HG03378 (cell line): Measurements from ENCODE around the gene HOXD12.

Source experiments
- ATAC-seq: cut with Tn5 transposase; IDR thresholded peaks from one replicate; pipeline ENCODE4 v1.9.1; 2021; ENCODE audit warnings: mild to moderate bottlenecking, moderate library complexity; ENCODE audit not compliant: unreplicated experiment

The HOXD12 gene

DNA sequence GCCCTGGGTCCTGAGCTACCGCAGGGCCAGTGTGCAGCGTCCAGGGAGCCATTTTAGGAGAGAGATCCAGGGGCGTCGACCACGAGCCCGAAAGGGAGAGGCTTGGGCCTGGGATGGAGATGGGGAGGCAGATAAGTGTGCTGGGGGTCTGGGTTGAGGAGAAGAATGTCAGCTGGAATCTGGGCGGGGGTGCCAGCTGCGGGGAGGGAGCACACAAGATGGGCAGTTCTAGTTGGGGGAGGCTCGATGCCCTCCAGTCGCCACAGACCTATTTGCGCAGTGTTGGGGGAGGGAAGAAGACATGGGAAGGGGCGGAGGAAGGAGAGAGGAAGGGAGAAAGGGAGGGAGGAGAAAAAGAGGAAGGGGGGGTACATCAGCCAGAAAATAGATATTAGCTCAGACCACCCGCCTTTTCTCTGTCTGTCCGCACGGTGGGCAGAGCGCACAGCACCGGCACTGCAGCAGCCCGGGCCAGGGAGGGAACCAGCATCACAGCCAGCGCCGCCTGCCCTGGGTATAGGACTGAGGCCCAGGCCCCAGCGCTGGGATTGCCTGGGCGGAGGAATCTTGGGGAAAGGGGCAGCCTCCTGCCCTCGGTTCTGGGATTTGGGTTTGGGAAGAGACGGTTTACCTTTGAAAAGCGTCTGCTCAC, 5.6 kb downstream of the HOXD12 start:
- no peak for ATAC-seq

DNA sequence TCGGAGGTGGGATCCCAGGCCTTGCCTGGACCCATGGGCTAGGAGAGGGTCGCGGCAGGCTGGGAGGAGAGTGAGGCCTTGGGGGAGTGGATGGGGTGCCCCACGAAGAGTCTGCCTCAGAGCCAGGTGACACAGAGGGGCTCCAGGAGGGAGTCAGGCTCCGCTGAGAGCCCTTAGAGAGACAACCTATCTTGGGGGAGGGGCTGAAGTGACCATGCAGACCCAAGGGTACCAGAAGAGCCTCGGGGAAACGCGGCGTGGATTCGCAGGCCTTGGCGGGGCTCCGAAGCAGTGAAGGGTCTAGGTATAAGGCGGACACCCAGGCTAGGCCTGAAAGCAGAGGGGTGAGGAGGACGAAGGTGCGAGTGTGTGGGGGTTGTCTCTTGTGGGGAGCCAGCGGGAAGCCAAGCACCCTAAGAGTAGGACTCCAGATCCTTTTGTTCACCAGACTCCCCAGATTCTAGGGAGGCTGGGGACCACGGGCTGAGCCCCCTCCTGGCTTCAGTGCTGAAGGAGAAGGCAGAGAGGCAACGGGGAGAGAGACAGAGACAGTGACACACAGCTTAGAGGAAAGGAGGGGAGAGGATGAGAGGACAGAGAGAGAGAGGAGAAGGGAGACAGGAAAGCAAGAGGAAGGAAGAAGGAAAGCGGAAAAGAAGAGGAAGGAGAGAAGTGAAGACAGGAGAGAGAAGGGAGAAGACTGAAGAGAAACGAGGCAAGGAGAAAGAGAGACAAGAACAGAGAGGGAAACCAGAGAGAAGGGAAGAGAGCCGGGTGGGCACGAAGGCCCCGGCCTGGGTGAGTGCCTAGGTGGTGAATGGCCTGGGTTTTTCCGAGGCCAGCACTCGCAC, 6.4 kb downstream of the HOXD12 start:
- no peak for ATAC-seq

DNA sequence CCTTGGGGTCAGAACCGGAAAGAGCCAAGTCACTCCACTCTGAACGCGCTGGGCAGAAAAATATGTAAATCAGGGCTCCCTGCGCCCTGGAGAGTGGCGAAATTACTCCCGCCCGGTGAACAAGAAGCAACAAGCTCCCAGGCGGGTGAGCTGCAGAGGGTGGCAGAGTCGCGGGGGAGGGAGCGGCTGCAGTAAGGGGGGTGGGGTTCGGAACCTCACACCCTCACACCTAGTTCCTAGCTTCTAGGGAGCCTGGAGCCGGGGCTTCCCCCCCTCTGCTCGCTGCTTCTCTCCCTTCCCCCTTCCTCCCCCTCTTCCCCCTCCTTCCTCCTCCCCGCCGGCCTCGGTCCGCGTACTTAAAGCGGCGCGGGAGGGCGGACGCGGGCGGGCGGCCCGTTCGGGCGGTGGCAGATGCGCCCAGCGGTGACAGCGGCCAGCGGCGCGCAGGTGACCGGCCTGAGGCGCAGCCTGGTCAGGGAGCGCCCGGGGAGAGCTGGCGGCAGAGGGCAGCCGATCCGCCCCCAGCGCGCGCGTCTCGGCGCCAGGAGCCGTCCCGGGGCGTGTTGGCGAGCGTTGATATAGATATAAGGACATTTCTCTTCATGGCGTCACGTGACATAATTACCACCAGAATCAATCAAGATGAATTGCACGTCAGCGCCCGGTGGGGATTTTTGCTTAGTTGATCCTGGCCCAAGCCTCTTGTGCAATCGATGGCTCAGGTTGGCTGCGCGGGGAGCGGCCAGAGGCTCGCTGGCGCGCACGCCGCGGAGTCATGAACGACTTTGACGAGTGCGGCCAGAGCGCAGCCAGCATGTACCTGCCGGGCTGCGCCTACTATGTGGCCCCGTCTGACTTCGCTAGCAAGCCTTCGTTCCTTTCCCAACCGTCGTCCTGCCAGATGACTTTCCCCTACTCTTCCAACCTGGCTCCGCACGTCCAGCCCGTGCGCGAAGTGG, 7.3 kb downstream of the HOXD12 start, which contains the start of gene HOXD11:
HOXD11 (plus strand) TSS at position 700 of the 959 bp plus-strand sequence; CDS start at position 776, 76 bp downstream.
- no peak for ATAC-seq

DNA sequence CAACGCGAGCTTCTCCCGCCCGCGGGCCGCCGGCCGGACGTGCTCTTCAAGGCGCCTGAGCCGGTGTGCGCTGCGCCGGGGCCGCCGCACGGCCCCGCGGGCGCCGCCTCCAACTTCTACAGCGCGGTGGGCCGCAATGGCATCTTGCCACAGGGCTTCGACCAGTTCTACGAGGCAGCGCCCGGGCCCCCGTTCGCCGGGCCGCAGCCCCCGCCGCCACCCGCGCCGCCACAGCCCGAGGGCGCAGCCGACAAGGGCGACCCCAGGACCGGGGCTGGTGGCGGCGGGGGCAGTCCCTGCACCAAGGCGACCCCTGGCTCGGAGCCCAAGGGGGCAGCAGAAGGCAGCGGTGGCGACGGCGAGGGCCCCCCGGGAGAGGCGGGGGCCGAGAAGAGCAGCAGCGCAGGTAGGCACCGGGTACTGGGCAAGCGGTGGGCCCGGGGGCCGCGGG, 8.2 kb downstream of the HOXD12 start:
- ATAC-seq = no peak

DNA sequence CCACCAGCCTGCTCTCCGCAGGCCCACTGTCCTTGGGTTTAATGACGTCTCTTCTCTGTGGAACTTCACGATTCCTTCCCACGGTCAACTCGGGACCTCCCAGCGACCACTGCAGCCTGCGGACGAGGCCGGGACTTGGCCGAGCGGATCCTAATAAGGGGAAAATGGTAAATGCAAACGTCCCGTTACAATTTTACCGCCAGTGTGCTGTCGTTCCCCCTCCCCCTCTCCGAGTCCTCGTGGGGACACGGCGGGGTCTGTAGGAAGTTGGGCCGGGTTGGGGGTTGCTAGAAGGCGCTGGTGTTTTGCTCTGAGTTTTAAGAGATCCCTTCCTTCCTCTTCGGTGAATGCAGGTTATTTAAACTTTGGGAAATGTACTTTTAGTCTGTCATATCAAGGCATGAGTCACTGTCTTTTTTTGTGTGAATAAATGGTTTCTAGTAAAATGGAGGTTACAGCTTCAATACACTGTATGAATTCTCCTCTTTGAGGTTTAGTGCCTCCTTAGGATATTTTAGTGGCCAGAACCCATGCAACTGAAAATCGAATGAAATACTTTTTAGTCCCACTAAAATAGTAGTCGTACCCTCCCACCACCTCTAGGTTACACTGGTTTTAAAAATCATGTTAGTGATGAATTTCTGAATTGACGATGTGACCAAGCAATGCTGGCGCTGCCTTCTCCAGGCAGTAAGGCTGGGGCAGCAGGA, 9.8 kb downstream of the HOXD12 start:
- ATAC-seq = no peak

DNA sequence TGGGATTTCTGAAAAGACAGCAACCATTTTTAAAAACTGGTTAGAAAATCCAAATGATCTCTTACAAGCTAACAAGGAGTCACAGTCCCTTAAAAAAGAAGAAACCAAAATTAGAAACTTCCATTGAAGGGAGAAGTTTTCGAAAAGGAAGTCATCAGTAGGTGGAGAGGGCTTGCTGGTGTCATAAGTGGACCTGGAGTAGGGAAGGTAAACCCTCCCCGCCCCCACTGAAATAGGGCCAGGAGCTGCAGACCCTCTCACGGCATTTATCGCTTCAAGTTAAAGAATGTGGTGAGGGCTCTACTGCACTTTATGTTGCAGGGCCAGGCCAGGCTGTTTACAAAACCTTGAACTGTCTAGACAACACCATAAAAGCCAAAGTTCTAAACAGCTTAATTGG, 10.4 kb downstream of the HOXD12 start:
- no peak for ATAC-seq

DNA sequence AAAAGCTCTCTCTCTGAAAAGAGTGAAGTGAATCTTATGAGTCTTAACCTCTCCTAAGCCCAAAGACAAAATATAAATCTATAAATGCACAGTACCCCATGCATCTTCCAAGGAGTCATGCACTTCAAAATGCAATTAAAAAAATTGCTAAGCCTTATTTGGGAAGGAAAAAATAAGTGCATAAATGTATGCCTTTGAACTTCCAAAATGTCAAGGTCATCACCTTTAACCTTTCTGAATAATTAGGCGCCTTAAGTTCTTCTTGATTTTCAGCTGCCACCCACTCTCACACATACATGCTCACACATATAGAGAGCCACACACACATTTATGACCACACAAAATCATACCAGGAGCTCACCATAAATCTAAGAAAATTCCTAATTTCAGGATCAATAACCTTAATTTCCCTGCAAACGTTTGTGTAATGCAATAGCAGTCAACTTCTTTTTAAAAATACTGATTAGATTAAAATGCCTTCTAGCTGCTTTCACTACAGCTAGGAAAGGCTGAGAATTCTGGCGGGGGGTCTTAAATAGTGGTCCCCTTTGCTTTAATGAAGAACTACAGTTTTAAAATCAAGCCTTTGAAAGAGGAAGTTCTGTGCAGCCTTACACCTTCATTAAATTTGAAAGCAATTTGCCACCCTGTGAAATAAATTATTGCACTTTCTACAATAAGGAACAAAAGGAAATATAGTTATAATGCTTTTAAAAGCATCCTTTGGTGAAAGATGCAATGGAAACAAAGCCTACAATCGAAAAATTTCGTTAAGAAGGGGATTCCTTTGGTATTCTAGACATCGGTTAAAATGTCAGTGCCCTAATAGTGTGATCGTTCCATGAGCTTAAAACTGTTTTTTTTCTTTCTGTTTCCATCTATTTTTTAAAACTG, 11.1 kb downstream of the HOXD12 start:
- no peak for ATAC-seq

DNA sequence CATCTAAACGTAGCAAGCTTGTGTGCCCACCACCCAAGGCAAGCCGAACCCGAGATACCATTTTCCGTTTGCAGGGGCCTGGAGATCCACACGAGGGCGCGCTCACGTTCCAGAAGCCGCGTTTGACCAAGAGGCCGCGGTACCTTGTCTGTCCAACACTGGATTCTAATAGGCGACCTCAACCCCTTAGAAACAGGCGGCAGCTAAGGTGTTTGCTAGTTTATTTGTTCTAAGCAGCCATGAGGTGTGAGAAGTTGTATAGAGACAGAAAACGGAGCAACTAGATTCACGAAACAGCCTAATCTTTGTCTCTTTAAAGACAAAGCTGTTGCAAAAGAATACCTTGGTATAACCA, 11.7 kb downstream of the HOXD12 start:
- ATAC-seq = no peak

DNA sequence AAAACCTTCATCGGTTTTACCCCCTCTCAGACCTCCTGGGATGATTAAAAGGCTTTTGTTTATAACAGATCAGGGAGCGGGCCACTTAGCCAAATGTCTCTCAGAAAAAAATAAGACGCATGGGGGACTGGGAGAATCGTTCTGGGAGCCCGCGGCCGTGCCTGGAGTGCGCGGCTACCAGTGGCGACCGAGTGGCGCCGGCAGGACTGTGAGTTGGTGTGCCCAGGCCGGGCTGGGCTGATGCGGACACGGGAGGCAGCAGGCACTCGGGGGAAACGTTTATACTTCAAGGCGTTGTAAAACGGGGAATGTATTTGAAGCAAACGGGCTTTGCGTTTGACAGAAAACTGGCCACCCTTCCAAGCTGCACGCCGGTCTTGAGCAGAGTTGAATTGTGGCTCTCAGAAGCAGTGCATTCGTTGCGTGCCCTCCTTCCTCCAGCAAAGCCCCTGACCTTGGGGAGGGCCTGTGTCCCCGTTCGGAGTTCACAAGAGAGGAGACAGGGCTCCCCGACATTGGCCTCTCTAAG, 12.3 kb downstream of the HOXD12 start:
- ATAC-seq = no peak

DNA sequence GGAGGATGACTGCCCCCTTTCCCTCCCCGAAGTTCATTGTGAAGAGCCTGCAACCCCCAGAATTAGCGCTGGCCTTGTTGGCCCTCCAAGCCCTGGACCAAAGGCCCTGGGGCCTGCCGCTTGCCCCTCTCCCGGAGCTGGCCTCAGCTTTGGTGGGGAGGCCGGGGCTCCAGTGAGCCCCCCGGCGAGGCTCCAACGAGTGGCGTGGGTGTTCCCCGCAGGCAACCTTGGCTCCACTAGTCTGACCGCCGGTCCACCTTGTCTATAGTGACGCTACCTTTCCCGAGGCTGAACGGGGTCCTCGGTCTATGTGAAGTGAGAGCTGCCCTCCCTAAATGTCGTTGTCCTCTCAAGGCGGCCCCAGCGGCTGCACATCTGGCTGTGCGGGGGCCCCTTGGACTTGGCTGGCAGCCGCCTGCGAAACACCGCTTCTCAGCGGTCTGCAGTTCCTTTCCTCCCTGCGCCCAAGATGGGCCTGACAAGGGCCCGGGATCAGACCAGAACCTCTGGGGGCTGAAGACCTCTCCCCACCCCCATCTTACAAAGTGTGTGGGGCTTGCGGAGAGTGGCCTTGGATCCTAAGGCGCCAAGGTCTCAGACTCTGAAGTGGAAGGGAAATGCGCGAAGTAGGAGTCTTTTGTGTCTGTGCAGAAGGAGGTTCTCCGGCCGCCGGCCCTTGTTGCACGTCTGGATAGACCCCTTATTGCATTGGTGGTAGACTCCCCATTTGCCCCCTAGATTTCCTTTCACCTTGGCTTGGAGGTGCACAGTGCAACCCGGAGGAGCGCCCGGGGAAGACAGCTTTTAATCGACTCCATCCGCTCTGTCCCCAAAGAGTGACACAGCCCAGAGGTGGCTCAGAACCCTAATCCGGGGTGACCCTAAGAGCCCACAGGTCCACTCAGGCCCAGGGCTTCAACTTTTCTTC, 13.0 kb downstream of the HOXD12 start:
- no peak for ATAC-seq

DNA sequence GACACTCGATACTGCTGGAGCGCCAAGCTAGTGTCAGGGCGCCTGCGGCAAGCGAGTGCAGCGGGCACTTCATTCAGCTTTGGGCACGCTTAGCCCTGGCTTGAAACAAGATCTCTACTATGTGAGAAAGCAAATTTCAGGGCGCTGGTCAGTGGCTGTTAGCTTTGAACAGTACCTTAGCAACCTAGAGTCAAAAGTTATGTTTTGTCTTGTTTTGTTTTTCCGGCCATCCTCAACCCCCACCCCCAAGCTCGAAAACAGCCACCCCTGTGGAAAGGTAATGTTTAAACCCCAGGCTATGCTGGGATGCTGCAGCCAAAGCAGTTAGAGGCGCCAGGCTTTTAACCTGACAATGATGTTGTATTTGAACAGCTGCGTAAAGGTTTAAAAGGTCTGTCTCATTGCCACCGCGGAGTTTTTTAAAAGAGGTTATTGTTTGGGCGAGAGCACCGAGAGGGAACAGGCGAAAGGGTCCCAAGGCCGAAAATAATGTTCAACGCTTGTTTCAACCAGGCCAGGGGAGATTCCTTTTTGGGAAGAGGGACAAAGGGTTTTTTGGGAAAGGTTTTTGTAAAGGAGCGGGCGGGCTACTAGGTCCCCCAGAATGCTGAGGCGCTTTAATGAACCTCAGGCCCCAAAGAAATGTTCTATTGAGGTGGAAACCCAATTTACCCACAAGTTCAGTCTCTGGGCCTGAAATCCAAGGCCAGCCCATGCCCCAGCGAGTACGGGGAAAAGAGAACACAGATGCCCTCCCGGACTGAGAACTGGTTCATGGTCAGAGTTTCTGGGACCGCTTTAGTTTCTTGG, 14.7 kb downstream of the HOXD12 start:
- no peak for ATAC-seq

DNA sequence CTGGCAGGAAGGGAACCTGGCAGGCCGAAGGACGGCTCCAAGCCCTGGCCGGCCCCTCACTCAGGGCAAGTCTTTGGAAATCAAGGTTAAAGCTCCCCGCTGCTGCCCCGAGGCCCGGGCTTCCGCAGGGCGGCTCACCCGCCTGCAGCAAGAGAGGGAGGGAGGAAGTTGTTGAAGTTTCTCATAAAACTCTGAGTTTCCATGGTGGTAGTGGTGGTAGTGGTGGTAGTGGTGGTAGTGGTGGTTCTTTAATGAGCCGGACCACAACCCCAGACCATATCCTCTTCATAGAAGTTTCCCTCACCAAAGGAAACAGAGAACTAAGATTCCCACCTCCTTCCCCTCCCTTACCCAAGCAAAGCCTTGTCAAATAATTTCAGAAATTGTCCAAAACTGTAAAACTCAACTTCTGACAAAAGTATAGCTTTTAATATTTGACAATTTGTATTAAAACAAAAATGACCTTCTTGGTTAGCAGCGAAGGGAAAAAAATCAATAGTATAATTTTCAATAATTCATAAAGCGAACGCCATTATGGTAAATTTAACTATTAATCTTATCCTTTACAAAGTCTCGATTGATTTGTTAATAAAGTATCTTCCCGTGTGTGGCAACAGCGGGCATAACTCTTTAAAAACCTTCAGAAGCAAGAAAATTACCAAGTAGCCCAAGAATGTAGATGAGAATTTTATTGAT, 15.5 kb downstream of the HOXD12 start:
- no peak for ATAC-seq

DNA sequence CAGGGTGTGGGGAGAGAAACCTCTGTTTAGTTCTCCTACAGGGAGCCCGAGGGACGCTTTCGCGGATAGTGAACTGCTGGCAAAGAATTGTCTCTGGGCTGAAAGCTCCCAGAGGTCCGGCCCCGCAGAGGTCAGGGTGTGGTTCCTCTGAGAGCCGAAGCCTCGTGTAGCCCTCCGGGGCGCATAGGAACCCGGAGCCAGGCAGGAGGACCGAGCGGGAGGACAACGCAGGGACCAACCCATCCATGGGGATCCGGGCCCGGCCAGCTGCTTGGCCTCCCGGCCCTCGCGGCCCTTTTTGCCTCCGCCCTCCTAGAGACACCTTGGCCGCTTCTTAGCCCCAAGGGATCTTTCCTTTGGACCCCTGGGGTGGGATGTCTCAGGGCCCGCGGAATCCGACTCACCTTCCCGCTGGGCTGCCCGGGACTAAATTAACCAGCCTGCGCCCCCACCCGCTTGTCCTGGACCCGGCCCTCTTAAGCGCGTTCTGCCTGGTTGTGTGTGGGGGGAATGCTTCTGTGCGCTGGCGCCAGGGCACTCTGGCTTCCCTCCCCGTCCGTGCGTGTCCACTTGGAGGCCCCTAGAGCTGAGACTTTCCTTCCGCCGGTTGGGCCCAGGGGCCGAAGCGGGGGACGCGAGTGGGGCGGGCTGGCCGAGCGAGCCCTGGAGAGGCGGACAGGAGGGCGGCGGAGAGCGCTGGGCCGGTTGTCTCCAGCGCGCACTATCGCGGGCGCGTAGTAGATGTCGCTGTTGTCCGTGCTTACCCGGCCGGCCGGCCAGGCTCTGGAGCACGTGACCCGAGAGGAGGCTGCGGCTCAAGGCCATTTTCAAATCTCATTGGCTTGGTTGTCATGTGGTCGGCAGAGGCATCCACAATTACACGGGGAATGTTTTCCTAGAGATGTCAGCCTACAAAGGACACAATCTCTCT, 16.6 kb downstream of the HOXD12 start, which contains the start of gene HOXD10:
HOXD10 (plus strand) TSS at position 896 of the 931 bp plus-strand sequence. CDS start 56 bp downstream, outside the sequence.
- no peak for ATAC-seq

DNA sequence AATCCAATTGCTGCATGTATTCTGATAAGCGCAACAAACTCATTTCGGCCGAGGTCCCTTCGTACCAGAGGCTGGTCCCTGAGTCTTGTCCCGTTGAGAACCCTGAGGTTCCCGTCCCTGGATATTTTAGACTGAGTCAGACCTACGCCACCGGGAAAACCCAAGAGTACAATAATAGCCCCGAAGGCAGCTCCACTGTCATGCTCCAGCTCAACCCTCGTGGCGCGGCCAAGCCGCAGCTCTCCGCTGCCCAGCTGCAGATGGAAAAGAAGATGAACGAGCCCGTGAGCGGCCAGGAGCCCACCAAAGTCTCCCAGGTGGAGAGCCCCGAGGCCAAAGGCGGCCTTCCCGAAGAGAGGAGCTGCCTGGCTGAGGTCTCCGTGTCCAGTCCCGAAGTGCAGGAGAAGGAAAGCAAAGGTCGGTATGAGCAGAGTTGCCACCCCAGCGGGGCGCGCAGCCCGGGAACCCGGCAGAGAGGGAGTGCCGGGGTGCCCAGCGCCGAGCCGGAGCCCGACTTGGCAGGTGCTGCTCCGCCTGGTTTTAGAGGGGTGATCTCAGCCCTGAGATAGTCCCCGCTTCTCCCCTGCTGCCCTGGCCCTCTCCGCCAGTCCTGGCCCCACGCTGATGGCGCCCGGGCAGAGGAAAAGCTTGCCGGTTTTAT, 17.7 kb downstream of the HOXD12 start:
- no peak for ATAC-seq

DNA sequence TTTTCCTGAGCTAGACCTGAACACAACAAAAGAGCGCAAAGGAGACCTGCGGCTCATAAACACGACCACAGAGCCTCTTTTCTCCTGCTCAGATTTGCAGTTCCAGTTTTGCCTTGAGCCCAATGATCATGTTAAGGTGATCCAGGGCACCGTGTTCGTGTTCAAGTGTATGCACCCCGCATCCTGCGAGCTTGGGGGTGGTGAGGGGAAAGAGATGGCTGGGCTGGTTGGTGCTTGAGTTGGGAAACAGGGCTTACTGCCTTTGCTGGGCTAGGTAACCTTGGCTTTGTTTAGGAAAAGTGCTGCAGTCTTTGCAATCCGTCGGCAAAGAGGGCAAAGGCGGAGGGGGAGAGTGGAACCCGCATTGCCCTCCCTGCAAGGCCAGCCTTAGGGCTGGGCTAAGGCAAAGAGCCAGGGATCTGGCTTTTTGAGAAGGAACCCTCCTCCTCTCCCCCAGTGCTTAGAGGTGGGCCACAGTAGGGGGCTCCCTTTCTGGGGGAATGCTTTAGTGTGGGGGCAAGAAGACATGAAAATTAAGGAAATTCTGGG, 18.3 kb downstream of the HOXD12 start:
- ATAC-seq = no peak
